ENCODE data around the gene DFFA.
A peak's percentile ranks its signal among the peaks of the same experiment; 100 is the strongest.
"Not testable (repeated sequence)": the region's sequence is repeated elsewhere in the genome, so short reads cannot be mapped to it uniquely, and the experiment has no call there.

The DFFA gene

DNA sequence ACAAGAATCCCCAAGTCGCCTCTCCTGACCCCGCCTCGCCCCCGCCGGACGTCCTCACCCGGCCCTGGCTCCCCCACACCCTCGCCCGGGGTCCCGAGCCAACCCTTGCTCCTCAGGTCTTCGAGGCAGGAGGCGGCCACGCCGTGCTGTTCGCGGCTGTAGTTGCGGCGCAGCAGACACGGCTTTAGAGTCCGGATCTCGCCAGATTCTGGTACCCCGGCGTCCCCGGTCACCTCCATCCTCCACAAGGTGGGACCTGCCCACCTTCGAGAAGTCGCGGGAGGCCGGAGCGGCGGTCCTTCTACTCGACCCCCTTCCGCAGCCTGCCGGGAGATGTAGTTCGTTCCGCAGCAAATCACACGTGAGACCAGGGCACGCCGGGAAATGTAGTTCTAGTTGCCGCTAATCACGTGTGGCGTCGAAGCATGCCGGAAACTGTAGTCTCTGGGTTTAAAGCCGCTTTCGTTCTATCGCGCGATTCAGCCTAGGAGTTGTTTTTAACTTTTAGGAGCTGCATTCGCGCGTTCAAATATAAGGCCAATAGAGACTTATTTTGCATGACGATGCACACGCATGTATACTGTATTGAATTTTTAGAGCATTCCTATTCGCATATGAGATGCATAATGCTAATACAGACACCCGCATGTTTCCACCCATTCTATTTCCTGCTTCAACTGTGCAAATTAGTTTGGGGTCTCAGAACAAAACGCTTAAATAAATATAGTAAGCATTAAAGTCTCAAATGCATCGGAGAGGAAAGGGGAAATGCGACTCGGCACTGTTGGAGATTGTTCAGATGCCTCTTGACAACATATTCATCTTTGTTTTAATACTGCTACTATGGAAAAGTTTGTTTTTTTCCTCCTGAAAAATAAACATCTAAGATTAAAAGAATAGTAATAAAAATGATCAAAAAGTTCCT, at the start of gene DFFA:
Gene DFFA, minus strand, starts transcription at position 310 of the 925 bp plus-strand sequence. Its CDS starts 71 bp downstream, at position 239.
- peak; percentile 93 for DNase-seq

DNA sequence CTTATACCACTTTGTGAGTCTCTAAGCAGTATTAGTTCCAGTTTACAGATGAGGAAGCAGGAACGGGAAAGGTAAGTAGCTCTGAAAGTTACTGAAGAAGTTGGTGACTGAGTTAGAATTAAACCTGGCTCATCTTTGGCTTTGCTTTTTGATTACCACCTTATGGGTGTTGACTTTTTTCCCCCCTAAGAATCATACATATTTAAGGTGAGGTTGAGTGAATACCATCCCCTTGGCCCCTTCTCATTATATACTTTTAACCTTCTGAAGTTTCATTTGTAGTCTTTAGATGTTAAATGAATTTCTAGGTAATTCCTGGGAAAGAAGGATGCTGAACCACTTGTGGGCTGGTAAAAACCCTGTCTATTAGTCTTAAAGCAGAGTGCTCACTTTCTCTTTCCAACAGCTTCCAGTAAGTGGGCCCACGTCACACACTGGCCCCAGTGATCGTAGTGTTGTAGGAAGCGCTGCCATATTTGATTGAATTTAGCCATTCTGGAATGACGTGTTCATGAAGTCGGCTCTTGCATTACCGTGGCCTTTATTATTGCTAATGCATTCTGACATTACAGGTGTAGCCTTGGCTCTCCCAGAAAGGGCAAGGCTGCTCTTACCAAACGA, 49.3 kb upstream of the DFFA start:
- DNase-seq: no peak

DNA sequence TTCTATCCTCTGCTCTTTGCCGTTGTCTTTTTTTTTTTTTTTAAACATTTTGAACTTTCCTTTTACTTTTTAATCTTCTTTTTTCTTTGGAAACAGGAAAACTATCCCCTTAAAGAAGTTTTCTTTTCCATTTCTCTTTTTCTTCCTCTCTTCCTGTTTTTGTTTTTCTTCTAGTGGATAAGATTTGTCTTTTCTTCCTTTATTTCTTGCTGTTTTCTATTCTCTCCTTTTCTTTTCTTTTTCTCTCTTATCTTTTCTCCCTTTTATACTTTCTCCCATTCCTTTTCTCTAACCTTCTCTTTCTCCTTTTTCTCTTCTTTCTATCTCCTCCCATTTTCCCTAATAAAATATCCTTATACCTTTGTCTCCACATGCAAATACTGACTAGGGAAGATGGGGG, 48.6 kb upstream of the DFFA start:
- no peak for DNase-seq

- no peak for DNase-seq
Observed at GRCh38 chr1:10520497-10520896, 48.2 kb upstream of the DFFA start.

DNA sequence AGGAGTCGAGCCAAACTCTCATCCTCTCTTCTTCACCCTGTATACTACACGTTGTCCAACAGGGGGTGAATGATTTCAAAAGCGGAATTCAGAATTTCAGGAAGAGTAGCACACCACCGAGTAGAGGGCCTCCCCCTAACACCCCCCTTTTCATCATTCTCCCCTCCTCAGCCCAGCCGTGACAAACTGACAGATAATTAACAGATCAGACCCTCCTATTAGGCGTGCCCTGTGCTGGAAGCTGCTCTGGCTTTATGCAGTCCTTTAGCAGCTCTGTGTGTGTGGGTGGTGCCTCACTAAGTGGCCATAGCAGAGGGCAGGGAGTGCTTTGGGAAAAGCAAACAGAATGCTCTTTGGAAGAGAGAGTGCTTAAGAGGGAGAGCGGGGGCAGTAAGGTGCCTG, 46.7 kb upstream of the DFFA start:
- no peak for DNase-seq

DNA sequence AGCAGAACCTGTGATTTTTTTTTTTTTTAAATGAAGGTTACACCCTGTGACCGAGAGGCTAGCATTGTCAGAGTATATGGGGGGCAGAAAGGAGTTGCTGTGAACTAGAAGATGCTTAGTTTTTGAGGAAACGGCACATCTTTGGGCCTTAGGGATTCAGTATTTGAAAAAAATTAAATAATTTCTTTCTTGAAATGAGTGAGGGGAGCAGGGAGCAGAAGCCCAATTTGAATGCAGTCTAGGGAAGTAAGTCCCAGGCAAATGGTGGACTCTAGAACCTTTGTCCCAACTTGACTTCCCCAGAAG, 45.3 kb upstream of the DFFA start:
- DNase-seq: no peak

- DNase-seq: no peak
Observed at GRCh38 chr1:10516925-10517676, 44.8 kb upstream of the DFFA start.

DNA sequence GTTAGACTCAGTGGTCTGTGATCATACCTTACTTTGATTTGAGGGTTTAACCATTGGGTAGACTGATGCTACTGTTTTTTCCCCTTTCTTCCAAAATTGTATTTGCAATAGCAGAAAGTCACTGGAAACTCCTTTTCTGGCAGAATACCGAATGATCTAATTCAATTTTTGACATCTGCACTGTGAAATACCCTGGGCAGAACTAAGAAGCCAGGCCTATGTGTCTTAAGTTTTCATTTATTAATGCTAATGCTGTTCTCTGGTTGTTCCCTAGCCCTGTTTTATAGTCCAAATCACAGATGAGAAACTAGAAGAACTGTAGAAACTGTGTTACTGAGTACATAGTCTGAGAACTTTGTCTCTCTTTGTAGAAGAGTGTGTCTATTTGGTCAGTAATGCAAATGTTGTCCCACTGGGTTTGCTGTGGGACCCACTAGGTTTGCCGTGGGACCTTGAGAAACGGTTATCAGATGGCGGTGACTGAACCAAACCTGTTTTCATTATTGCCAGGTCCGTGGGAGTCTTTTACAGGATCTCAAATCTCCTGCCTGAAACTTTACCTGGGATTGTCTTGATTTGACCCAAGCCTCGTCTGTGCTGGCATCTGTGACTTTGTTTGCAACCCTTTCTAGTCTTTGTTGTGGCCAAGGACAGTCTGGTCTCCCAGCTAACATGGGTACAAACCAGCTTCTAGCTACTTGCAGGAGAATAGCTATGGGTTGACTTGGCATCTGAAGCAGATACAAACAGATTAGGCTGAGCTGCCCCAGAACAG, 43.8 kb upstream of the DFFA start:
- no peak for DNase-seq

DNA sequence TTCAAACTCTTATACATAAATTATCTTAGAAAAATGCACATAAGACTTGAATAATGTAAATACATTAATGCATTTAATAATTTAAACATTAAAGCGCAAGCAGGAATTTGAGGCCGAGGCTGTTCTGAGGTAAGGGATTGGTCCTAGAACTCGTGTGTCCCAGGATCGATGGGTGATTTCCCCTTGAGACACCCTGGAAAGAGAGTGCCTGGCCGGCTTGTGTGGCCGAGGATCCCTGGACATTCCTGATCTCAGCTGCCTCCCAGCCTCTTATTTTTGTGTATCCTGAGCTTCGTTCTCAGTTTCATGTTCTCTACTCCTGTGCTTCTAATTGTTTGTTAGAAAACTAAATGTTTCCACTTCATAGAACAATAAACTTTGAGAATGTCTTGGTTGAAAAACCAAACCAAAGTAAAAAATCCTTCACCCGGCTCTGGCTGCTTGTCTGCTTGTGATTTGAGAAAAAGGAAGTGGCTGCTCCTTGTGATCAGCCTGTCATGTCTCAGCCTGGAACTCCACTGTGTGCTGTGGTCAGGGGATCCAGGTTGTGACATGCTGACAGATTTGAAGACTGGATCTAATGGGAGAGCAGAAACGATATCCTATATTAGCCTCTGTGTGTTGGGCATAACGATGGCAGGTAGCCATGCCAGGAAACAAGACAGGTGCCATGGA, 43.1 kb upstream of the DFFA start:
- DNase-seq: no peak

DNA sequence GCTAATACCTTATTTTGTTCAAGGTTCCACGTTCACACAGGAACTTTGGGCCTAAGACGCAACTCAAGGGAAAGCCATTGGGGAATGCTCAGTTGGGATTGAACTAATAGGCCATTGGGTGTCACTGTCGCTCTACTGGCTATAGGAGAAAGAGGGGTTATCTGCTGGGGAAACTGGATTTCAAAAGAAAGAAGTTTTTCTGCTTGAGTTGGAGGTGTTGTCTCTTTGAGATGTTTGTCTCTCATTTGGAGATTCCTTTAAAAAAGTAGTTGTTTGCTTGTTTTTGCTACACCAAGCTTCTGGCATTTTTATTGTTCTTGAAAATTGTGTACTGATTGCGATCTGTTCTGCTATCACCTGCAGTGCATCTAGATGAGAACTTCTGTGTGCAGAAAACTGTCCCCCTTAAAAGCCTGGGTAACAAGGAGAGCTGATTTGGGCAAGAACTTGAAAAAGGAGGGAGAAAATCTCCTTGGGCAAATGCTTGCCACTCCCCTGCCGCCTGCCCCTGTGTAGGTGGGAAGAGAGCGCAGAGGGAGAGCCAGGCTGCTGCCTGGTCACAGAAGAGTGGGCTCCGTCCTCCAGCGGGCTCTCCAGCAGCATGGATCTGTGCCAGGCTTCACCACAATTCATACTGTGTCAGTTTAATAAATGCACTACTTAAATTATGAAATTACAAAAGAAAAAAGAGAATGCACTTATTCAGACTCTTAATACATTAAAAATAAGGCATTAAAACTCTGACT, 42.3 kb upstream of the DFFA start:
- no peak for DNase-seq

DNA sequence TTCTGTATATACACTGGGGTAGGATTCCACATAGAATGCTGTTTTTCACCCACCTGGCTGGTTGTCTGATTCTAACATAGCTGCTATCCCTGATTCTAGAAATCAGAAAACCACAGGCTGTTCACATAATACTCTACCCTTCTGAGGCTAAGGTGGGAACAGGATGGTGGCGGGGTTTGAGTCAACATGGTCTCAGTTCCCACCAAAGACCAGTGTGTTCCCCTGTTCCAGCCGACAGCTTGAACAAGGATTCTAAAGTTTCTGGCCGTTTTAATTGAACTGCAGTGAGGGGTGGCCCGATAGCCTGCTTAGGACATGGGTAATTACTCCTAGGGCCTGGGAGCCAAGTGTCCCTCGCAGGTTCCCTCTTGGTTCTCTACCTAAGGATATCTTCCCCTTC, 40.9 kb upstream of the DFFA start:
- no peak for DNase-seq

GRCh38 chr1:10511494-10511885, 39.2 kb upstream of the DFFA start:
- DNase-seq: no peak

DNA sequence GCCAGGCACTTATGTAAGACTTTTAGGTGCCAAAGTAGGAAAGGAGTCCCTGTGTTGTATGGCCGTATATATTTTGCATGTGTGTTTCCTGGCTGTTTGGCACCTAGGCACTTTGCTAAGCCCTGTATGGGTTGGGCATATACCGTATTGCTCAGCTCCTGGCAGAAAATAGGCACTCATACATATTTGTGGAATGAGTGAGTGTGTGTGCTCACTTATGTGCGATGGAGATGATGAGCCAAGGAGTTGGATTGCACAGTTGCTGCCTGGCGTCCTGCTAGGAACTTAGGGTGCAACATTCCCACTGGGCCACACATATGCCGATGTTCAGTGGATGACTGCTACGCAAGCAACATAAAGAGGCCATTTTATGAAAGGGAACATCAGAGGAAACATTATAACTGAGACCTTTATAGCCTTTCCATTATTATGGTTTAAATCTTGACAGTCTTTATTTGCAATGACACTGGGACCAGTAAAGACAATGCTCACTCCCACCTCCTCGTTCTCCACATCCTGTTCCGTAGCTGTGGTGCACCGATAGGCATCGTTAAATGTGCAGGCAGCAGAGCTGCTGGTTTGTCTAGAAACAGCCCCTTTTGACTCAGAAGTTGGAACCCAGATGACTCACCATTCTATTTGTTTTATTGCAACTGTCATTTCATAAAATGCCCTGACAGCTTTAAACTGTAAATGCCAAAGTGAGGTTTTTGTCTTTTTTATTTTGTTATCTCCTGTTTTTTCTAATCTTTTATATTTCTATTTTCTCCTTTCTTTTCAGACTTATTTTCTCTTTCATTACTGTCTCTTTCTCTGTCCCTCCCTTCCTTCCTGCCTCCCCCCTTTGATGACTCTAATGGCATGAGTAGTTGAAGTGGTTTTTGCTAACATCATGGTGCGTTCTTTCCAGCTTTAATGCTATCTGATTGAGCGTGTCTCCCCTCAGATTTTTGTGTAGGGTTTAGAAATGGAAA, 38.5 kb upstream of the DFFA start:
- DNase-seq: peak; percentile 88

DNA sequence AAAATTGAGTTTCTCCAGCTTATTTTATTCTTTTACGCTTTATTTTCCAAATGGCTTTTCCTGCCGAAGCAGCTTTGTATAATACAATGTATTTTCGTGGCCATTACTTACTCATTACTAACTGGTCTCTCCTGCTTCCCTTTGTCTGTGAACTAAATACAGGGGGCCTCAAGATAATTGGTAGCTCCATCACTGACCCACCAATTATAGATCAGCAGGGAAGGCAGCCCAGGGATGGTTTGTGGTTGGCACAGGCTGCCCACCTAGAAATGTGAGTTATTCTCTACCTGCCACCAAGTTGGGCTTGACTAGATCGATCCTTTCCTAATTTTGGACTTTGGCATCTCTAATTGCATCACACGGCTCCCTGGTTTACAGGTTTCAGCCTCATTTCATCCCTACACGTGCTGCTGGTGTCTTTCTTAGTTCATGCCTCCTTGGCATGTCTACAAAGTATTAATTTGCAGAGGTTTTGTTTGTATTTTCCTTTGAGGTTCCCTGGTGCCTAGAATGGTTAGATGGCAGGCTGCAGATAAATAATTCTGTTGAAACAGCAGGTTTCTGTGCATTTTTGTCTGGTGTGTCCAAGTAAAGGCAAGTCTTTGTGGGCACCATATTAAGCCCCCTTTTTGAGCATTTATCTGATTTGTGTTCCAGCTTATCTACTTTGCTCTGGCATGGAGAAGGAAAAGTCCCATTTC, 37.6 kb upstream of the DFFA start:
- DNase-seq: no peak

DNA sequence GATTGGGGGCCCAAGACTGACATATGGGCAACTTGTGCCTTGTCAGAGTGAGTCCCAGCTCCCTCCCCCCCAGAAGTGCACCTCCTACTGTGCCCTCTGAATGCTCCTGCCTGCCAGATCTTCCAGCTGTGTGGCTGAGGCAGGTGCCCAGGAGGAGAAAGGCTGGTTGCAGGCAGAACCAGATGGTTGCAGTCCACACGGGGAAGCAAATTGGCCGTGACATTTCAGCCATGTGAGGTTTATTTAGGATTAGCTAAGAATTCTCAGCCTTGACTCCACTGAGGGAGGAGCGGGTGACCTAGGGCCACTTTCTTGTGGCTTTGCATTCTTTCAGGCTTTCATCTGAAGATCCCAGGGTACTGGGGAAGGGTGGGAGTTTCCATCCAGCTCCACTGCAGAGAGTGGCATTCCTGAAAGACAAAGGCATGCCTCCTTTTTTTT, 36.2 kb upstream of the DFFA start:
- no peak for DNase-seq

- DNase-seq: peak; percentile 50
Observed at GRCh38 chr1:10507111-10507879, 35.0 kb upstream of the DFFA start.

- no peak for DNase-seq
Observed at GRCh38 chr1:10506677-10507047, 34.3 kb upstream of the DFFA start.

DNA sequence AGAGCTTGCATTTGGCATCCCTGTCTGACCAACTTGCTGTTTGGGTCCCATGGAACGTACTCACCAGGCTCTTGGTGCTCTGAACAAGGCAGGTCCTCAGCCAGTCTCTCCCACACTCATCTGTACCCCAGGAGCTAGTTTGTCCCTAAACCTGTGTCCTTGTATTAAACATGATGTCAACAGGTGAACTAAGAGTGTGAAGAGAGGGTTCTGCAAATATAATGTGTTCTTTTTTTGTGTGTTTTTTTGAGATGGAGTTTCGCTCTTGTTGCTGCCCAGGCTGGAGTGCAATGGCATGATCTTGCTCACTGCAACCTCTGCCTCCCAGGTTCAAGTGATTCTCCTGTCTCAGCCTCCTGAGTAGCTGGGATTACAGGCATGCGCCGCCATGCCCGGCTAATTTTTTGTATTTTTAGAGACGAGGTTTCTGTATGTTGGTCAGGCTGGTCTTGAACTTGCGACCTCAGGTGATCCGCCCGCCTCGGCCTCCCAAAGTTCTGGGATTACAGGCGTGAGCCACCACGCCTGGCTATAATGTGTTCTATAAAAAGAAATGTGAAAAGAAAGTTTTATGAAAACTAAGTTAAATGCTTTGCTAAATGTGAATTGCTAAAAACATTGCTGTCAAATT, 33.8 kb upstream of the DFFA start:
- not testable (repeated sequence) for DNase-seq

All from stimulated activated CD4-positive, alpha-beta T cell treated with anti-CD3 and anti-CD28 coated beads, Interleukin-1b, Interleukin-23, amount 100 ng/mL, for 48 hours (primary cell).